H1 (cell line): Measurements from ENCODE around the gene TEKTIP1.
"Not testable (repeated sequence)": the region's sequence is repeated elsewhere in the genome, so short reads cannot be mapped to it uniquely, and the experiment has no call there.

Experiments used
- CTCF ChIP-seq, 3 experiments: IDR thresholded peaks; 1 replicate in 2 of 3; 2 replicates in 1 of 3; pipeline versions ENCODE4 v1.5.1 to v1.6.1; 2011; ENCODE audit warnings: low read length in 3 of 3, mild to moderate bottlenecking in 3 of 3, inconsistent platforms in 2 of 3, low read depth in 1 of 3, moderate library complexity in 1 of 3; ENCODE audit not compliant: insufficient read depth in 1 of 3; ENCODE audit errors: control extremely low read depth in 1 of 3
- POLR2AphosphoS5 ChIP-seq: IDR thresholded peaks from 2 replicates; pipeline ENCODE4 v1.6.1; 2011; ENCODE audit warnings: low read depth, low read length
- SRF ChIP-seq: IDR thresholded peaks from 2 replicates; pipeline ENCODE4 v1.6.1; 2011; ENCODE audit warnings: mild to moderate bottlenecking, low read depth, low read length, moderate library complexity
- YY1 ChIP-seq: IDR thresholded peaks from 2 replicates; pipeline ENCODE4 v1.6.1; 2011; ENCODE audit warnings: low read depth, mild to moderate bottlenecking, low read length

- not testable (repeated sequence) for TF ChIP-seq SRF; YY1; POLR2AphosphoS5; CTCF (IDR thresholded peaks at IDR 0.05; ENCODE audit: control extremely low read depth in 1 of 3, insufficient read depth in 1 of 3, low read depth in 1 of 3, low read length in 3 of 3)
Observed at GRCh38 chr19:3584036-3584802, 45.2 kb downstream of the TEKTIP1 start.
